GM19025 (cell line): ENCODE measurements around the gene SLC26A1.
"Not testable (repeated sequence)": the region's sequence is repeated elsewhere in the genome, so short reads cannot be mapped to it uniquely, and the experiment has no call there.

ENCODE experiments used
- ATAC-seq: cut with Tn5 transposase; IDR thresholded peaks from one replicate; pipeline ENCODE4 v1.9.1; 2021; ENCODE audit warnings: mild to moderate bottlenecking, low read depth, moderate library complexity; ENCODE audit not compliant: unreplicated experiment

Gene SLC26A1

DNA sequence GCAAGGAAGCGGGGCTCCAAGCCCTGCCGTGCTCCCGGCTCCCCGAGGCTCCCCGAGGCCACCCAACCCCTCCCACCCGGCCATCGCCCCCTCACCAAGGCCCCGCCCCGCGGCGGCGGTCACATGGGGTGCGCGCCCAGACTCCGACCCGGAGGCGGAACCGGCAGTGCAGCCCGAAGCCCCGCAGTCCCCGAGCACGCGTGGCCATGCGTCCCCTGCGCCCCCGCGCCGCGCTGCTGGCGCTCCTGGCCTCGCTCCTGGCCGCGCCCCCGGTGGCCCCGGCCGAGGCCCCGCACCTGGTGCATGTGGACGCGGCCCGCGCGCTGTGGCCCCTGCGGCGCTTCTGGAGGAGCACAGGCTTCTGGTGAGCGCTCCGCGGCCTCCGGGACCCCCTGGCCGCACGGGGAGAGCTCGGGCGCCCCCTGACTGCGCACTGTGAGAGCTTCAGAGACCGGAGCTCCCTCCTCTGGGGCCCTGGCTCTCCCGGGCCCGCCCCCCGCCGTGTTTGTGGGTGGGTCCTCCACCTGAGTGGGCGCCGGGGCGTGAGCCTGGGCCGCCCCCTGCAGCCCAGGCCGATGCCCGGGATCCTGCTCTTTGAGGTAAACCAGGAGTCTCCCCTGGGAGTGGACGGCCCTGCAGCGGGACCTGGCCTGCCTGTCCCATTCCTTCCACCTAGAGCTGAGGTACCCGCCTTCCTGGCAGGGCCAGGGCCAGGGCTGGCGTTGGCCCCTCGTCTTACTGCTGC is 6.2 kb downstream of the SLC26A1 start, which contains the start of gene IDUA:
Gene IDUA (plus strand): TSS at position 166 of the 745 bp plus-strand sequence. CDS start 41 bp downstream, at position 207.
- ATAC-seq: peak; percentile 79

DNA sequence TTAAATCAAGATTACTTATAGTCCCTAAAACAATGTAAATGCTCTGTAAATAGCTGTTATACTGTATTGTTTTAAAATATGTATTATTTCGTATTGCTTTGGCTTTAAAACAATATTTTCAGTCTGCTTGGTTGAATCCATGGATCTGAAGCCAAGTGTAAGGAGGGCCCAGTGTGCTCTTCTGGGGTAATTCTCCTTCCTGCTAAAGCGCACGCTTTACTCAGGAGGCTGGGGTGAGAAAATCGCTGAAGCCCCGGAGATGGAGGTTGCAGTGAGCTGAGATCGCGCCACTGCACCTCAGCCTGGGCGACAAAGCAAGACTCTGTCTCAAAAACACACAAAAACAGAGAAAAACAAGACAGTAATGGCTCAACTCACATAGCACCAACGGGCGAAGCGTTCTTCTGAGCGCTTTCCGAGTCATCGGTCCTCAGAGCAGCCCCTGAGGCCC is 6.8 kb downstream of the SLC26A1 start:
- peak; percentile 5 for ATAC-seq

DNA sequence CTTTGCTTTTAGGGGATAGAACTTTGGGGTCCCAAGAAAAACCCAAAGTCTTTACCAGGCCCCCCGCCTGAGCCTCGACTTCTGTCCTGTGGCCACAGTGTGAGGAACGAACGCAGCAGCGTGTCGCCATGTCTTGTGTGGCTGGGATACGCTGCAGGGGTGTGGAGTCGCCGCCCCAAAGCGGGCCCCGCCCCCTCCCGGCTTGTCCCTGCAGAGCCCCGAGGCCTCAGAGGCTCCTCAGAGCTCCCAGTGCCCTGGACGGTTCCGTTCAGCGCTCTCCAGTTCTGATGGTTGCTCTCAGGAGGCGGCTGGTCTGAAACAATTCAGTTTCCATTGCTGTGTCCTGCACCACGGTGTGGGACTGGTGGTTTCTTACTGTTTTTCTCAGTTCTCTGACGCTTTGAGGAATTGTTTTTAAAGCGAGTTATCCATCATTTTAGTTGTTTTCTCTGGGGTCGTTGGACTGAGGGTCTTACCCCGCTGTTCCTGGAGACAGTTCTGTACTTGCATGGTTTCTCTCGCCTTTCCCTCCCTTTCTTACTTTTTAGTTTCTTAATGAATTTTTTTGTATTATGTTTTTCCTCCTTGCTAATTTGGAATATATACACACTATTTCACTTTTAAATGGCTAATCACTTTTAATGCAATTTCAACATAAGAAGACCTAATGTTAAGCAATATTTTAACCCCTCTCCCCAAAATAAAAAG is 7.9 kb downstream of the SLC26A1 start:
- no peak for ATAC-seq

DNA sequence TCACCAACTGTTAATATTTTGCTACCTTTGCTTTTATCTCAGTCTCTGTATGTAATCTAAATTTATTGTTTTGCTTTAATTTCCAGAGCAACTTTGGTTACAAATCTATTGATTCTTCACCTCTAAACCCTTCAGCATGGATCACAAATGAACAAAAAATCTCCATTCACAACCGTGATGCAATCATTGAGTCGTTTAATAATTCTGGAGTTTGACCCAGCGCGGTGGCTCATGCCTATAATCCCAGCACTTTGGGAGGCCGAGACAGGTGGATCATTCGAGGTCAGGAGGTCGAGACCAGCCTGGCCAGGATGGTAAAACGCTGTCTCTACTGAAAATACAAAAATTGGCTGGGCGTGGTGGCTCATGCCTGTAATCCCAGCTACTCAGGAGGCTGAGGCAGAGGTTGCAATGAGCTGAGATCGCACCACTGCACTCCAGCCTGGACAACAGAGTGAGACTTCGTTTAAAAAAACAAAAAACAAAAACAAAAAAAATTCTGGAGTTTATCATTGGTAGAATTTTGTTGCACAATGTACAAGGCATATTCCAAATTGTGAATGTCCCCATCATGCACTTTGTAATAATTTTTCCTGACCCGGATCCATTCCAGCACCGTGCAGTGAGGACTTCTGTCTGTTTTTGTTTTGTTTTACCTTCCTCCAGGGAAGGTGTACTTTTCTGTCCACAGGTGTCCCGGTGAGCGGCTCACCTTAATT is 8.7 kb downstream of the SLC26A1 start:
- no peak for ATAC-seq

DNA sequence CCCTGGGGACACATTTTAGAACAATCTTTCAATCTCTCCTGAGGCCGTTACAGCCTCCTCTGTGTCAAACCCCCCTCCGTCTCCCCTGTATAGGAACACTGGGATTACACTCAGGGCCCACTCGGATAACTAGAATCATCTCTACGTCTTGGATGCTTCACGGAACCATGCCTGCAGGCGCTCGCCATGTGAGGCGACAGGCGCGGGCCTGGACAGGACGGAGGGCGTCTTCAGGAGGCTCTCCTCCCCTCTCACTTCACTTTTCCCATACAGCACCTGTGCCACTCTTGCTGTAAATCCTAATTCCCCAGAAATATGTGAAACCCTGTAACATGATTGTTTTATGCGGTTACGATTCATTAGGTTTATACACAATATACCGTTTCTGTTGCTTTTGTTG is 10.4 kb downstream of the SLC26A1 start:
- no peak for ATAC-seq

DNA sequence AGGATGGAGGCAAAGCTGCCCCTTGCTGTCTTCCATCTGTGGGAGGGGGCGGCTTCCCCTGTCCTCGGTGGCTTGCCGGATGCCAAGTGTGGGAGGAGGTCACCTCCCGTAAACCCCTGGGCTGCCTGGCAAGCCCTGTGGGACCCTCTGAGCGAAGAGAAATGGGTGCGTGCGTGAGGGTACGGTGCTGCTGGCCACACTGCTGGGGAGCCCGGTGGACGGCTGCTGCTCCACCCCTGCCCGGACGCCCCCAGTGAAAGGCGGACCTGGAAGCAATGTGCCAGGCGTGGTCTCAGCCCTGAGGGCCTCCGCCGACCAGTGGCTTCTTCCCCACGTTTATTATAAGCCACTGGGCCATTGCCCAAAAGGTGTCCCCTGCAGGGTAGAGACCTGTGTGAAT is 10.9 kb downstream of the SLC26A1 start:
- ATAC-seq: no peak

DNA sequence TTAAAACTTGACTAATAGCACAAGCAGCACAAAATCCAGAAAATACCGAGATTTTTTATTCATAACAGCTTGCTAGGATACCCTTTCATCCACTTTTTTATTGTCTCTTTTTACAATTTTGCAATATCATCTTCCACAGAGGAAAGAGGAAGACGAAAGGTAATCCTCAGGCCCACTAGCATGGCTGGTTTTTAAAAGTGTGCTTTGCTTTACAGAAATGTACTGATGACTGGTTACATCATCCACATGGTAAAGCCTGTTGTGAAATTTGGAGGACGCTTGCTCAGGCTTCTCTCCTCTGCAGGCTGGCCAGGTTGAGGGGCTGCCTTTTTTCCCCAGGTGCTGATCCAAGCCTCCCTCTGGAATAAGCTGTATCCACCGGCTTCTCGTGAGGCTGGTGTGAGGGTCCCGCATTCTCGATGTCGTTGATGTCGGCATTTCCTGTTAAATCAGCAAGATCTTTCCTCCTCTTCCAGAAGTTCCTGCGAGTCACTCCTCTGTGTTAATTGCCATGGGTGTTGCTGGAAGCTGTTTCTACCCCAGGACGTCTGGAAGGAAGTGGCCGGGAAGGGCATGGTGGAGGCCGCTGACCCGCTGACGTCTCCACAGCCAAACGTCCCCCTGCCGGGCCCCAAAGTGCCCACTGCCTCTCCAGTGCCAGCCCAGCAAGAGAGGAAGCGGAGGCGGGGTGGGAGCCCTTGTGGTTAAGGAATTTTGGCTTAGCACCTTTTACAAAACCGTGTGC is 14.1 kb downstream of the SLC26A1 start:
- ATAC-seq: no peak

DNA sequence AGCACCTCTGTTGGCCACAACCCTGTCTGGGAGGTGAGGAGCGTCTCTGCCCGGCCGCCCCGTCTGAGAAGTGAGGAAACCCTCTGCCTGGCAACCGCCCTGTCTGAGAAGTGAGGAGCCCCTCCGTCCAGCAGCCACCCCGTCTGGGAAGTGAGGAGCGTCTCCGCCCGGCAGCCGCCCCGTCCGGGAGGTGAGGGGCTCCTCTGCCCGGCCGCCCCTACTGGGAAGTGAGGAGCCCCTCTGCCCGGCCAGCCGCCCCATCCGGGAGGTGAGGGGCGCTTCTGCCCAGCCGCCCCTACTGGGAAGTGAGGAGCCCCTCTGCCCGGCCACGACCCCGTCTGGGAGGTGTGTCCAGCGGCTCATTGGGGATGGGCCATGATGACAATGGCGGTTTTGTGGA is 17.2 kb downstream of the SLC26A1 start:
- ATAC-seq: not testable (repeated sequence)

DNA sequence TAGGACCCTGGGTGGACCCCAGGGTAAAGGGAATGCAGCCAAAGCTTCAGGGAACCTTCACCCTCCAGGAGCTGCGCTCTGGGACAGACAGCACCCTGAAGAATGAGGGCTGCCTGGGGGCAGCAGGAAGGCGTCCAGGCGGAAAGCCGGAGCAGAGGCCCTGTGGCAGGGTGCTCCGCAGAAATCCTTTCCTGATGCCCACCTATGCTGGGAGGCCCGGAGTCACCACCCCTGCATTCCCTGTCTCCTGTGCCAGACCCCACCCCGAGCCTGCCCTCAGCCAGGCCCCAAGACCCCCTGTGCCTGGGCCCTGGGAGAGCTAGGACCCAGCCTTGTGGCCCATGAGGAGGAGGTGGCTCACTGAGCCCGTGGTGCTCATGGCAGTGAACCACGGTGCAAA is 18.5 kb downstream of the SLC26A1 start:
- ATAC-seq: no peak

DNA sequence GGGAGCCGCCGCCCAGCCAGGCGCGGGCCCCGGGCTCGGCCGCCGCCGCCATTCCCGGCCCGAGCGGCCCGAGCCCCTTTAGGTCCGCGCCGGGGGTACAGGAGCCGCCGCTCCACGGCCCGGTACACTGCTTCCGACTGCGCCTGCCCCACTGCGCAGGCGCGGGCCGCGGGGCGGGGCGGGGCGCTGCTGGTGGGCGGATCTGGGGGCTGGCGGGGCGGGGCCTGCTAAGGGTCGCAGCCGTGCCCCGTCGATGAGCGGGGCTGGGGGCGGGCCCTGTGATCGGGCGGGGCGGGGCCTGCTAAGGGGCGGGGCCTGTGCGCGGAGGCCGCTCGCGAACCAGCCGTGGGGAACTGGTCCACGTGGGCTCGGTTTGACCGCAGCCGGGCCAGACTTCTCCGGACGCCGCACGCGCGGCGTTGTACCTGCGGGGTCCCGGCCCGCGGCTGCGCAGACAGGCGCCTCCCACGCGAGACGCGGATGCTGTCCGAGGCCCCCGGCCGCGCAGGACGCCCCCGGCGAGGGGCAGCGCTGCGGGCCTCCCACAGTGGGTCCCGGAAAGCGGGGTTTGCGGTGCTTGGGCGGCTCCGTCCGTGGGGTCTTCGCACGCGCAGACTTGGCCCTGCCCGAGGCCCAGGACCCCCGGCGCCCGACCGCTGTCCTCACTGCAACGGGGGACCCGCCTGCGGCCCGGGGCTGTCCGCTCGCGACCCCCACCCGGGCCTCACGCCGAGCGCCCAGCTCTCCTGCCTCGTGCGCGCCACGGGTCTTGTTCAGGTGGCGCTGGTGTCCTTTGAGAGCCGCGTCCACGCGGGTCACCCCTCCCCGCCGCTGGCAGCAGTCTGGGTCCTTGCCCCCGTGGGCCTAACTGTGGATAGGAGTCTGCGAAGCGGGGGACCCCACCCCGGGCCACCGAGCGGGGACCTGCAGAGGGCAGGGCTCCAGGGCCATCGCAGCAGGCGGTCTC is 19.5 kb downstream of the SLC26A1 start, which contains the start of gene DGKQ:
Gene DGKQ (minus strand): TSS at position 139 of the 967 bp plus-strand sequence. CDS start 87 bp downstream, at position 52.
- ATAC-seq: peak; percentile 72

DNA sequence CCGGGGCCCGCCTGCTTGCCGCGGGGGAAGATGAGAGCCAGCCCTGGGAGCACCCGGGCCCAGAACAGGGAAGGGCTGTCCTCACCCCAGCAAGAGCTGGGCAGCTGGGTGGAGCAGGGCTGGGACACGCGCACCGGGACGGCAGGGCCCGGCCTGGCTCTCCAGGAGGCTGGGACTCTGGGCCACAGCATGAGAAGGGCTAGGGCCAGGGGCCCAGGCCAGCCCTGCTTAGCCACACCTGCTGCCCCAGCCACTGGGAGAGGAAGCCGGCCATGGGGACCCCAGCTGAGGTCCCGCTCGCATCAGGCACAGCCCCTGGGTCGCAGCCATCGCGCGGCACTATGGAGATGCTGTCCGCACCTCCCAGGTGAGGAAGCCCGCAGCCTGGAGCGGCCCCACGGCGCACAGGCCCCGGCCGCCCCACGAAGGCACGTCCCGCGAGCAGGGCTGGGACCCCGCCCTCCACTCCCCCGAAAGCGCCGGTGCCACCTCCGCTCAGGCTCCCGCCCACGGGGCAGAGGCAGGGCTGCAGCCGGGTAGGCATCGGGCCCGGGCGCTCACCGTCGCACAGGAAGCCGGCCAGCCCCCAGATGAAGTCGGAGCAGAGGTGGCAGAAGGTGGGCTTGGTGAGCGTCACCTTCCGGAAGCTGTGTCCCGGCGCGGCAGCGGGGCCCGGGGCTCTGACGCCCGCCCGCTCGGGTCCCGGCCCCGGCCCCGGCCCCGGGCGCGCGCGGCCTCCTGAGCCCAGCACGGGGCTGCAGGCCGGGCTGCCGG is 20.4 kb downstream of the SLC26A1 start:
- ATAC-seq: peak; percentile 43

DNA sequence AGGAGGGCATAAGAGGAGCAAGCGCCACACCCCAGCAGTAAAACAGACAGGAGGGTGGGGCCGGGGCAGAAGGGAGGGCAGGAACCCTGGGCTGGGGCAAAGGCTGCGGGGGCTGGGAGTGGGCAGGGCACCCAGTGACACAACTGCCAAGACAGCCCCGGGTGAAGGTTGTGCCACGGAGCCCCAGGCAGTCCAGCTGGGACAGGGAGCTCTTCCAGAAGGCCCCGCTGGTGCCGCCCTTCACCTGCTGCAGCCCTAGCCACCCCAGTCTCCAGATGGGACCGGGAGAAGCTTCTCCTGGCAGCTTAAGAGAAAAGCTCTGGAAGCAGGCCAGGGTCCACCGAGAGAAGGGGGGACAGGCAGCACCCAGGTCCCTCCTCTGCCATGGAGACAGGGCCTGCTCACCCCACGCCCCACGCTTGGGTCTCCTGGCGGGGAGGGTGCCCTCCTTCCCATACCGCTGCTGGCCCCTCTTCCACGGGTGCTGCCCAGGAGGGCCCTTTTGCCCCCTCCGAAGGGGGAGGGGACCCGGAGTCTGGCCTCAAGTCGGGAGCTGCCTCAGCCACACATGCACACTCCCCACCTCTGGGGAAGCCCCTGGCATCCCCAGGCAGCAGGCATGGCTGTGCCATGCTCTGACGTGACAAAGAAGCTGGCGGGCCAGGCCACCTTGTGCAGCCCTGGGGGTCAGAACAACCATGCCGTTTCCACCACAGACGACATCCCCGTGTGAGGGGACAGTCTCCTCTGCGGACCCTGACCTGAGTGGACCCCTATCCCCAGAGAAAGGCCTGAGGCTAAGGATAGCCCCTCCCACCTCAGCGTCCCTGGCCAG is 21.3 kb downstream of the SLC26A1 start:
- no peak for ATAC-seq

DNA sequence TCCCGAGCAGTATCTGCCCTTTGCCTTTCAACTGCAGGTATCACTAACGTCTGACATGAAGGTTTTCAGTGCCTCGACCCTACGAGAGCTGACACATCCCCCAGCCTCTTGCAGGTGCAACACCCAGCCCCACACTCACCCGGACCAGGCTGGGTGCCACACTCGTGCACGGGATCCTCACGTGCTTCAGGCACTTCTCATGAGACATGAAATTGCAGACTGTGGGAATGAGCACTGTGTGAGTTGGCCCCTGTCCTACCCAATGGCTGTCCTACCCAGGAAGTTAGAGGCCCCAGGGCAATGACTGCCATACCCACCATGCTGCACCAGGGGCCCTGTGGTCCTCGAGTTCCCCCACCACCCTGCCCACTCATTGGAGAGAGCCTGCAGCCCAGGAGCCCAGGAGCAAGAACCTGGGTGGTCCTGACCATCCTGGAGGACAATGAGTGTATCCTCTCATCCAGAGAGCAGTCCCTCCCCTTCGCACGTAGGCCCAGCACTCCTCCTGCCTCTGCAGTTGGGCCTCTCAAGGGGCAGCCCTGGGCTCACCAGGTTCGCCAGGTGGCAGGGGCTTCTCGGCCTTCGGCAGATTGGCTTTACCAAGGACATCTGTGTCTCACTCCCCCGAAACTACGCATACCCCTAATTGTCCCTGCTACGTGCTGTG is 22.2 kb downstream of the SLC26A1 start:
- no peak for ATAC-seq

DNA sequence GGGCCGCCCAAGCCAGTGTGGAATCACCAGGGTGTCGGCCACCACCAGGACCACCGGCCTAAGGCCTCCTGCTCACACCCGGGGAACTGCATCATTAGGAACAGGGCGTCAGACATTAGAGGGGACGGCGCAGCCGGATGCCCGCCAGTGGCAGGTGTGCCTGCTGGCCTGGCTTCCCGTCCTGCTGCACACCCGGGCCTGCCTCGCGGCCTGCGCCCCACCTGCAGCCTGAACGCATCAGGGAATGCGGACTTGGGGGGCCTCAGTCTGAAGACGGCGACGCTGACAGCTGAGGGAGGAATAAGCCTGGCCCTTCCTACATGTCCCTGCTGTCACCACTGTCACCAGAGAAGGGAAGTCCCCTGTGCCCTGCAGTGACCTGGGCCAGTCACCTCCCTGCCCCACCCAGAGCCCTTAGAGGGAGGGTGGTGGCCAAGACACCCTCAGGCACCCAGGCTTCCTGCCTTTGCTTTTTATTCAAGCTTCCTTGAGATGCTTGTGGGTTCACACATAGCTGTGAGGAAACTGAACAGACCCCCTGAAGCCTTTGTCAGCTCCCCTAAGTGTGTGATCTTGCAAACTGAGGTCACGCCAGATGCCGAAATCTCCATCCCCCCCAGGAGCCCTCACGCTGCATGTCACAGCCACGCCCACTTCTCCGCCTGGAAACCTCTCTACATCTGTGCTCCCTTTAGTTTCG is 23.0 kb downstream of the SLC26A1 start:
- ATAC-seq: no peak

DNA sequence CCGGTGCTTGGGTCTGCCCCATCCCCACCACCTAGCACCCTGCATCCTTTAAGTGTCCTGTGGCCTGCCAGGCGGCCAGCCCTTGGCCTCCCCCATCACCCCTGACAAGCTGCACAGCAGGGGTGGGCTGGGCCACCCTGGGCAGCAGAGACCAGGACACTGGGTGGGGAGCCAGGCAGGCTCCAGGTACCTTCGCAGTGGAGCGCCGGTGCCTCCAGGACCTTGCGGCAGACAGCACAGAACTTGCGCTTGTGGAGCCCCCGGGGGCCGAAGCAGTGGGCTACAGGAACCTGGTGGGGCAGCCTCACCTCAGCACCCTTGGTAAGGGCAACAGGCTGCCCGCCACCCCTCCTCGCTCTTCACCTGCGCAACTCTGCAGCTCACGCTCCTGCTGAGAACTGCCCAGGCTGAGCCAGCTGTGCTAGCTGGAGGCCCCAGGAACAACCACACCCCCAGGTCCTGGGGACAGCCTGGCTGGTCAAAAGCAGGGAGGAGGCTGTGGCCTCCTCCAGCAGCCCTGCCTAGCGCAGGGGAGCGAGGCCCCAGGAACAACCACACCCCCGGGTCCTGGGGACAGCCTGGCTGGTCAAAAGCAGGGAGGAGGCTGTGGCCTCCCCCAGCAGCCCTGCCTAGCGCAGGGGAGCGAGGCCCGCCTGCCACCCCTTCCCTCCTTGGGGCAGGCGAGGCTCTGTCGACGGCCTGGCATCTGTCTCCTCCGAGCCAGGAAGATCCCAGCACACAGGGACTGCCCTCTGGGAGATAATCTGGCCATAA is 24.4 kb downstream of the SLC26A1 start:
- no peak for ATAC-seq

DNA sequence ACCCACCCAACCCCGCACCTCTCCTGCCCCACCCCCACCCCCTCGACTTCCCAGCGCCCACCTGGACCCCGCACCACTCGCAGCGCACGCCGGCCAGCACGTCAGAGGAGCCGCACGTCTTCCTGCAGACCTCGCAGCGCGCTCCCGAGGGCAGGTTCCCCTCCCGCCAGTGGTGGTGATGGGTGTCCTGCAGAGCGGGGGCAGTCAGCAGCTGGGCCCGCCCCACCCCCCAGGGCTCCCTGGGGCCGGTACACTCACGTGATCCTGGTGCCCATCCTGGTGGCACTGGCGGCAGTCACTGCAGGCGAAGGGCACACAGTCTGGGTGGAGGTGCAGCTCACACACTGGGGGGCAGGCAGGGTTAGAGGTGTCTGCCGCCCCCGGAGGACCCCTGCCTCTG is 25.0 kb downstream of the SLC26A1 start:
- no peak for ATAC-seq
